Measurements from ENCODE around the gene UBE2K.

UBE2K gene

DNA sequence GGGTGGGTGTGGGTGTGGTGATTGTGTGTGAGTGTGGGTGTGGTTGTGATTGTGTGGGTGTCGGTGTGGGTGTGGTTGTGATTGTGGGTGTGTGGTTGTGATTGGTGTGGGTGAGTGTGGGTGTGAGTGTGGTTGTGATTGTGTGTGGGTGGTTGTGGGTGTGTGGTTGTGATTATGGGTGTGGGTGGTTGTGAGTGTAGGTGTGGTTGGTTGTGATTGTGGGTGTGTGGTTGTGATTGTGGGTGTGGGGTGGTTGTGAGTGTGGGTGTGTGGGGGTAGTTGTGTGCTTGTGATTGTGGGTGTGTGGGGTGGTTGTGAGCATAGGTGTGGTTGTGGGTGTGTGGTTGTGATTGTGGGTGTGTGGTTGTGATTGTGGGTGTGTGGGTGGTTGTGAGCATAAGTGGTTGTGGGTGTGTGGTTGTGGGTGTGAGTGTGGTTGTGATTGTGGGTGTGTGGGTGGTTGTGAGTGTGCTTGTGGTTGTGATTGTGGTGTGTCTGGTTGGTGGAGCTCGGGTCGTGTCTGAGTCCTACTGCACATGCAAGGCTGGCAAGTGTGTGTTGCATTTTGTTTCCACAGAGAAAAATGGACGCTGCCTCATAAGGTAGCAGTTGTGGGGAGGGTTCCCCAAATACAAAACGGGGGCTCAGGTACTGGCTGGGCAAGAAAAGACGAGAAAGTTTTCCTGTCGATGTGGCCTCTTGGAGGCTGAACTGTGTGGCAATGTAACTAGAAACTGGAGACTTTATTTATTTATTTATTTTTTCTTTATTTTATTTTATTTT, 116.7 kb downstream of the UBE2K start:
- TF ChIP-seq, protein P1, sequence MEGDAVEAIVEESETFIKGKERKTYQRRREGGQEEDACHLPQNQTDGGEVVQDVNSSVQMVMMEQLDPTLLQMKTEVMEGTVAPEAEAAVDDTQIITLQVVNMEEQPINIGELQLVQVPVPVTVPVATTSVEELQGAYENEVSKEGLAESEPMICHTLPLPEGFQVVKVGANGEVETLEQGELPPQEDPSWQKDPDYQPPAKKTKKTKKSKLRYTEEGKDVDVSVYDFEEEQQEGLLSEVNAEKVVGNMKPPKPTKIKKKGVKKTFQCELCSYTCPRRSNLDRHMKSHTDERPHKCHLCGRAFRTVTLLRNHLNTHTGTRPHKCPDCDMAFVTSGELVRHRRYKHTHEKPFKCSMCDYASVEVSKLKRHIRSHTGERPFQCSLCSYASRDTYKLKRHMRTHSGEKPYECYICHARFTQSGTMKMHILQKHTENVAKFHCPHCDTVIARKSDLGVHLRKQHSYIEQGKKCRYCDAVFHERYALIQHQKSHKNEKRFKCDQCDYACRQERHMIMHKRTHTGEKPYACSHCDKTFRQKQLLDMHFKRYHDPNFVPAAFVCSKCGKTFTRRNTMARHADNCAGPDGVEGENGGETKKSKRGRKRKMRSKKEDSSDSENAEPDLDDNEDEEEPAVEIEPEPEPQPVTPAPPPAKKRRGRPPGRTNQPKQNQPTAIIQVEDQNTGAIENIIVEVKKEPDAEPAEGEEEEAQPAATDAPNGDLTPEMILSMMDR (IDR thresholded peaks at IDR 0.05; ENCODE audit: low read depth, low read length, missing control alignments) = no peak
- DNase-seq (ENCODE audit: low read depth) = no peak
- no peak overlapping the region for H3K4me3 ChIP-seq (ENCODE audit: low read depth, low read length)

DNA sequence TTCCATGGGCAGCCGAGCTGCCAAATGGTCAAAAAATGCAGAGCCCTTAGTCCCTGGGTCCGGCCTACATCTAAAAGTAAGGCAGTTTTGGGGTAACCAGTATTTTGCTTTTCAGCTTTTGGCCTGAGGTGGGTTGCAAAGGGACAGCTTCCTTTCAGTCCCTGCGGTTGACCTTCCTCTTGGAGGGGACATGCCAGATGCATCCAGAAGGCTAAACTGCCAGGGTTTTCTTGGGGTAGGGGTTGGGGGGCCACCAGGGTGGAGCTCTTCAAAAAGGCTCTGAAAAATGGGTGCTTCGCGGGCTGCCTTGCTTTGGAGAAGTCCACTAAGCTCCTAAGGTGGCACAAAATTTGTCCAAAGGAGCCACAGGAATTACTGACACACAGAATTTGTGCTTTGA, 120.7 kb downstream of the UBE2K start:
- TF ChIP-seq, protein P1 (IDR thresholded peaks at IDR 0.05; ENCODE audit: low read depth, low read length, missing control alignments) = no peak
- H3K4me3 ChIP-seq (ENCODE audit: low read depth, low read length) = no peak overlapping the region
- DNase-seq (ENCODE audit: low read depth) = no peak

DNA sequence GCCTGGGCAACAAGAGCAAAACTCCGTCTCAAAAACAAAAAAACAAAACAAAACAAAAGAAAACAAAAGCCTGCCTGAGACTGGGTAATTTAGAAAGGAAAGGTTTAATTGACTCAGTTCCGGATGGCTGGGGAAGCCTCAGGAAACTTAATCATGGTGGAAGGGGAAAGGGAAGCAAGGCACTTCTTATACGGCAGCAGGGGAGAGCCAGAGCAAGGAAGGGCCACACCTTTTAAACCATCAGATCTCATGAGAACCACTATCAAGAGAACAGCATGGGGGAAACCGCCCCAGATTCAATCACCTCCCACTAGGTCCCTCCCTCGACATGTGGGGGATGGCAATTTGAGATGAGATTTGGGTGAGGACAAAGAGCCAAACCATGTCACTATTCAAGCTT, 122.2 kb downstream of the UBE2K start:
- no peak for DNase-seq (ENCODE audit: low read depth)
- H3K4me3 ChIP-seq (ENCODE audit: low read depth, low read length) = no peak overlapping the region
- TF ChIP-seq, protein P1 (IDR thresholded peaks at IDR 0.05; ENCODE audit: low read depth, low read length, missing control alignments) = no peak

DNA sequence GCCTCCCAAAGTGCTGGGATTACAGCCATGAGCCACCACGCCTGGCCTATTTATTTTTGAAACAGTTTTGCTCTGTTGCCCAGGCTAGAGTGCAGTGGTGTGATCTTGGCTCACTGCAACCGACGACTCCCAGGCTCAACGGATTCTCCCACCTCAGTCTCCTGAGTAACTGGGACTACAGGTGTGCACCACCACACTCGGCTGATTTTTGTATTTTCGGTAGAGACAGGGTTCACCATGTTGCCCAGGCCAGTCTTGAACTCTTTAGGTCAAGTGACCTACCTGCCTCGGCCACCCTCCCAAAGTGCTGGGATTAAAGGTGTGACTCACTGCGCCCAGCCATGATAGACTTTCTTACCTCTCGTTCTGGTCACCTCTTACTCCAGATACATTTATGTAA, 124.0 kb downstream of the UBE2K start:
- no peak for DNase-seq (ENCODE audit: low read depth)
- TF ChIP-seq, protein P1 (IDR thresholded peaks at IDR 0.05; ENCODE audit: low read depth, low read length, missing control alignments) = no peak
- no peak overlapping the region for H3K4me3 ChIP-seq (ENCODE audit: low read depth, low read length)

DNA sequence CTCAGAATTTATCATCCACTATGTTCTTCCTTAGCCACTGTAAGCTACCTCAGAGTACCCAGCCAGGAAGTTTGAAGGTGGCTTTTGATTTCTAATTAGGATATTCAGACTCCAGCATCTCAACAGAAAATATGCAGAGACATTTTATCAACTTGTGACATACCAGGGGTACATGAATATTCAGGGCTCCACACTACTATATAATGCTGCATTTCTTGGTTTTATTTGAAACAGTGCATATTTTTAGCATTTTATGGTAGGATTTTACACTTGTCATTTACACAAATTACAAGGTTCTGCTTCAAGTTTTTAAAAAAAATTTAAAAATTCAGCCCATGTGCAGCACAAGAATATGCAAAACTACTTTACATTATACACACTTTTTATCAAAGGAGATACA, 124.7 kb downstream of the UBE2K start:
- no peak for DNase-seq (ENCODE audit: low read depth)
- H3K4me3 ChIP-seq (ENCODE audit: low read depth, low read length) = no peak overlapping the region
- TF ChIP-seq, protein P1 (IDR thresholded peaks at IDR 0.05; ENCODE audit: low read depth, low read length, missing control alignments) = no peak

DNA sequence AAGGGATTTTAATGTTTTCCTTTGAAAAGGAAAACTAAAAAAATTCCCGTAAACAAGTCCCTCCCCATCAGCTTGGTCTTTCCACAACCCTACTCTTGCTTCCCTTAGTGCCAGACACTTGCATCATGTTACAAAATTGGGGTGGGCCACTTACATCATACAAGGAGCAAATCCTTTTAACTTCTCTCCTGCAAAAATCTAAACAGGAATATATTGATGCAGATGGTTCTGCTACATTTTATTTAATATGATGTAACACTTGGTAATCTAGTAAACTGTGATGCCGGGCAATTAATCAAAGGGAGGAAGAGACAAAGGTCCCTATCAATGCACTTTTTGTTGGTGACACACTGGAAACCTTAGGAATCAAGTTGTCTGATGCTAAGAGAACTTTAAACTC, 125.3 kb downstream of the UBE2K start:
- DNase-seq (ENCODE audit: low read depth) = no peak
- H3K4me3 ChIP-seq (ENCODE audit: low read depth, low read length) = no peak overlapping the region
- TF ChIP-seq, protein P1 (IDR thresholded peaks at IDR 0.05; ENCODE audit: low read depth, low read length, missing control alignments) = no peak

DNA sequence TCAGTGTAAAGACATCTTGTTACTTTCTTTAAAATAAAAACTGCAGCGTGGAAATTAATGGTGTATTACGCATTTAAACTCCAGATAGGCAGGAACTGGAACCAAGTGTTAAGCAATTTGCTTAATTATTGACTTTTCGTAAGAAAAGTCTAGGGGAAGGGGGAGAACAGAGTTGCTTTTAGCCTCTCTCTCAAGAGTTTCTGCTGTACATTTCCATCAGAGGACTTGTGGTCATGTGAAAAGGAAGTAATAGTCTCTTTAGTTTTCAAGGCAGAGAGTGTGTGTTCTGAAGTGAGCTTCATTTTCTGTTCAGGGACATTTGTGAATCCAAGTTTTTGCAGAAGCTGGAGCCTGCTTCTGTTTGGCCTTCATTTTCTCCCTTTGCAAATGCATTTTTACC, 127.2 kb downstream of the UBE2K start:
- DNase-seq (ENCODE audit: low read depth) = no peak
- TF ChIP-seq, protein P1 (IDR thresholded peaks at IDR 0.05; ENCODE audit: low read depth, low read length, missing control alignments) = no peak
- no peak overlapping the region for H3K4me3 ChIP-seq (ENCODE audit: low read depth, low read length)
